NCI-H2107 treated with DMSO at 0.1 percent for 48 hours (cell line): Measurements from ENCODE around the gene CDHR2.

Experiments used
- DNase-seq: peaks from one replicate; lab custom pipeline; 2025; ENCODE audit not compliant: unreplicated experiment; lab: John Stamatoyannopoulos, UW

Gene CDHR2

GRCh38 chr5:176619203-176619568 is 70.0 kb downstream of the CDHR2 start:
- DNase-seq: no peak

- no peak for DNase-seq
Observed at GRCh38 chr5:176619569-176620332, 70.6 kb downstream of the CDHR2 start.

- DNase-seq: no peak
Observed at GRCh38 chr5:176620333-176620981, 71.3 kb downstream of the CDHR2 start.

GRCh38 chr5:176621661-176622079 is 72.5 kb downstream of the CDHR2 start:
- DNase-seq: no peak

GRCh38 chr5:176624142-176624541 is 75.0 kb downstream of the CDHR2 start:
- DNase-seq: no peak

GRCh38 chr5:176624938-176625337 is 75.8 kb downstream of the CDHR2 start:
- DNase-seq: no peak

- DNase-seq: no peak
Observed at GRCh38 chr5:176625512-176625911, 76.4 kb downstream of the CDHR2 start.

- DNase-seq: no peak
Observed at GRCh38 chr5:176625966-176626875, 77.1 kb downstream of the CDHR2 start.

GRCh38 chr5:176626876-176627236 is 77.7 kb downstream of the CDHR2 start:
- no peak for DNase-seq

GRCh38 chr5:176627582-176627981 is 78.4 kb downstream of the CDHR2 start:
- DNase-seq: no peak

- DNase-seq: no peak
Observed at GRCh38 chr5:176628406-176629228, 79.5 kb downstream of the CDHR2 start.

GRCh38 chr5:176629317-176629852 is 80.2 kb downstream of the CDHR2 start:
- no peak for DNase-seq

GRCh38 chr5:176629853-176630680 is 80.9 kb downstream of the CDHR2 start, which contains the start of the genes EIF4E1B and SNCB:
Gene EIF4E1B (plus strand): TSS chr5:176630675. CDS start chr5:176642788, 12,113 bp downstream.
Gene SNCB (minus strand): TSS chr5:176630534. CDS start chr5:176629654, 880 bp downstream.
- no peak for DNase-seq

GRCh38 chr5:176630681-176631222 is 81.6 kb downstream of the CDHR2 start:
- DNase-seq: no peak

GRCh38 chr5:176631383-176632200 is 82.5 kb downstream of the CDHR2 start:
- DNase-seq: no peak

GRCh38 chr5:176632745-176633144 is 83.6 kb downstream of the CDHR2 start:
- DNase-seq: no peak

GRCh38 chr5:176633598-176633997 is 84.5 kb downstream of the CDHR2 start:
- DNase-seq: no peak

GRCh38 chr5:176636426-176636825 is 87.3 kb downstream of the CDHR2 start:
- no peak for DNase-seq
